Measurements from ENCODE around the gene ZNF746.
"Not testable (repeated sequence)": the region's sequence is repeated elsewhere in the genome, so short reads cannot be mapped to it uniquely, and the experiment has no call there.

ZNF746 gene

GRCh38 chr7:149457766-149458165 lies 39.8 kb downstream of the ZNF746 start:
- DNase-seq, result no peak

DNA sequence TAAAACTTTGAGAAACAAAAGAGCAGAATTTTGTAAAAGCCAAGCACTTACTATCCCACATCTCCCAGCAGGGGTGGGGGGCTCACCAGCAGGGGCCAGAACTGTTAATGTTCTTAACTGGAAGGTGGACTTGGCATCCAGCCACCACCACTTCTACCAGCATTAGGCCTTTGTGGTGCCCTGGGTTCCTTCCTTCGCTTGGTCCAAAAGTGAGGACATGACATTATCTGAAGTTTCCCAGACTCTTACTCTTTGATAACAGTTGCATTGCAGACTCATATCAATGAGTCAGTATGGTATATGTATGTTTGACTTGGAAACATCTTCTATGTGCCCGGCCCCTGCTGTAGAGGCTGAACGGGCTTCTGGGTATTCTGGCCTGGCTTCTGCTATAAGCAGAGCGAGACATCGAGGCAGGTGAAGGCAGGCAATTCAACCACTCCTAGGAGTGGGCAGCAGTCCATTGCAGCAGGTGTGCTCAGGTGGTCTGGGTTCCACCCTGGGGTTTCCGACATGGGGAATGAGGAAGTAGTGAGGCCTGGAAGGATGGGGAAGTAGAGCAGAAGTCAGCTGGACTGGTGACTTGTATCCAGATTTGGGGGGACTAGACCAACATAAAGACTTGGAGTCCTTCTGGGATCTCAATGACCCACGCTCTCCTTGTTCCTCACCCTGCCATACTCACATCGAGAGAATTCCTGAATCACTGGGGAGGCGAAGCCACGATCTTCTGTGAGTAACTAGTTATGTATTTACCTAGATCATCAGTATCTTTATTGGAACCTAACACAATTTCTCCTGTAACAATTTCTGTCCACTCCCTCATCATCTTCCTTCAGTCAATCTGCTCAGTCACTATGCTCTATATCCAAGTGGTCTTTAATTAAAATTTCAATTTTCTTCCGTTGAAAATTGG lies 40.8 kb downstream of the ZNF746 start:
- no peak for DNase-seq

DNA sequence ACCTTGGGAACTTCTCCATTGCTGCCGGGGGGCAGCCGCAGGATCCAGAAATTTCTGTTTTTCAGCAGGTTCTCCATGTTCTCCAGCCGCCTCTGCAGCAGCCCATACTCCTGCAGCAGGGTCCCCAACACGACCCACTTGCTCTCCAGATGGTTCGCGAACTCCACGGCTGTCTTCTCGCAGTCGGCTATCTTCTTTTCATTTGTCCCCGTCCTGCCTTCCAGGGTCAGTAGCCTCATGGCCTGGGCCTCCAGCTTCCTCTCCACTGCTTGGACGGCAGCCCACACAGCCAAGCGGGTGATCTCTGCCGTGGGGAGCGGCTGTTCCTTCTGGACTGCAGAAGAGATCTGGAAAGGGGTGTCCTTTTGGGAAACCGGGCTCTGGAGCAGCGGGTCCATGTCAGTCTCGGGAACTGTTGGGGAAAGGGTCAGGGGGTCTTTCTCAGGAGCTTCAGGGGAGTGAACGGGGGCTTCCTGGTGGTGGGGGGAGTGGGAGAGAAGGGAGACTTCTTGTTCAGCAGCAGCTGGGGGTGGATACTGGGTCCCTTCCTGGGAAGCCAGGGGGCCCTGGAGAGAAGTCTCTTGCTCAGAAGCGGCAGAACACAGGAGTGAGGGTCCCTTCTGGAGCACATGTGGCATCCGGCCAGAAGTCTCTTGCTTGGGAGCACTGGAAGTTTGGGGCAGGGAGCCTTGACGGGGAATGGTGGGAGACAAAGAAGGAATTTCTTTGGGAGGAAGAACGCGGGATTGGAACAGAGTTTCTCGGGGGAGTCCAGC lies 42.2 kb downstream of the ZNF746 start:
- DNase-seq, result no peak

DNA sequence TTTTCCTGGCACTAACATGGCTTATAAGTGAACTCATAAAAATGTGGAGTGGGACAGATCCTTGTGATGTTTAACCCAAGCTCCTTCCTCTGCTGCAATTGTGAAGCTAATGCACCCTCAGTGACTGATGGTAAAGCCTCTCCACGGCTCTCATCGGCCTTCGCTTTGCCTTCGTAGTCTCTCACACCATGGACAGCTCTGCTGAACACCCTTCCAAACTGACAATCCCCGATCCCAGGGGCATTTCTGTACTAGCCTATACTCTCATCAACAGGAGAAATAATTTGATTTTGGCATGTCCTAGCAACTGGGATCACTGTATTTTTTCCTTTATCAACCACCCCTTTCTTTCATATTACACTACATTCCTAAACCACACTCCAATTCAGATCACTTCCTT lies 42.9 kb downstream of the ZNF746 start:
- no peak for DNase-seq

- no peak for DNase-seq
These were observed 43.6 kb downstream of the ZNF746 start for GRCh38 chr7:149454006-149454405.

- DNase-seq, result no peak
These were observed 46.8 kb downstream of the ZNF746 start for GRCh38 chr7:149450821-149451220.

GRCh38 chr7:149449897-149450296 lies 47.7 kb downstream of the ZNF746 start:
- no peak for DNase-seq

GRCh38 chr7:149448961-149449360 lies 48.6 kb downstream of the ZNF746 start:
- DNase-seq, result no peak

- not testable (repeated sequence) for DNase-seq
These were observed 51.6 kb downstream of the ZNF746 start for GRCh38 chr7:149446026-149446425.

DNA sequence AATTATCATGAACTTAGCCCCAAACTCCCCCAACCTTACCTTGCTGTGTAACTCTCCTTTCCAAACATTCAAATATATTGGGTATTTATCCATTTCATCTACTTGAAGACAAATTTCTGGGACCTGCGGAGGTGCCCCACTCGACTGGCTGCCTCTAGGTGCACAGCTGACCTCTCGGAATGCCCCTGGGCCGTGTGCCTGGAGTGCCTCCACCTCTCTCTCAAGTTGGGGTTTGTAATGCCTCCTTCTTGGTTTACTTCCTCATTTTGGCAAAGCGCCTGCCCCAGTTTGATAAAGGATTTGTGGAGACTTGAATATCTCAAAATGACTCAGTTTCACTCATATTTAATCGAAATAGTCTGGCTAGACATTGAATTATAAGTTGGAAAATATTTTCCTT lies 53.3 kb downstream of the ZNF746 start:
- DNase-seq, result no peak

DNA sequence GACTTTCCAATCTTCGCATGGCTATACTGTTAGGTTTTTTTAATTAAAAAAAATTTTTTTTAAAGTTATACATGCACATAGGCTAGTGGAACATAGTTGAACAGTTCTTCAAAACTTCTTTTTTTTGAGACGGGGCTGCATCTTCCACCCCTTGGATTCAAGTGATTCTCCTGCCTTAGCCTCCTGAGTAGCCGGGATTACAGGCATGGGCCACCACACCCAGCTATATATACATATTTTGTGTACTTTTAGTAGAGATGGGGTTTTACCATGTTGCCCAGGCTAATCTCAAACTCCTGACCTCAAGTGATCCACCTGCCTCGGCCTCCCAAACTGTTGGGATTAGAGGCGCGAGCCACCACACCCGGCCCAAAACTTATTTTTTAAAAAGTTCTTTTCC lies 54.1 kb downstream of the ZNF746 start:
- no peak for DNase-seq

DNA sequence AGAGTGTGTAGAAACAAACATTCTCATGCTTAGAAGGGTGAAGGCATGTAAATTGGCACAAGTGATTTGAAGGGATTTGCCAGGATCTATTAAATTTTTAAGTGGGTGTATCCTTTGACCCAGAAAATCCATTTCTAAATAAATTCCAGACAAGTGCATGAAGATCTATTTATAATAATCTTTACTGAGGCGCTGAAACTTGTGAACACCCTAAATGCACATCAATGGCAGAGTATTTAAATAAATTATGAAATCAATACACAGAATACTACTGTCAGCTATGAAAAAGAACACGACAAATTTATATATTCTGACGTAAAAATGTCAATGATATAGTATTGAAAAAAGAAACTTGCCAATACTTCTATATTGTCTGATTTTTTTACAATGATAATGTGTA lies 54.7 kb downstream of the ZNF746 start:
- no peak for DNase-seq

DNA sequence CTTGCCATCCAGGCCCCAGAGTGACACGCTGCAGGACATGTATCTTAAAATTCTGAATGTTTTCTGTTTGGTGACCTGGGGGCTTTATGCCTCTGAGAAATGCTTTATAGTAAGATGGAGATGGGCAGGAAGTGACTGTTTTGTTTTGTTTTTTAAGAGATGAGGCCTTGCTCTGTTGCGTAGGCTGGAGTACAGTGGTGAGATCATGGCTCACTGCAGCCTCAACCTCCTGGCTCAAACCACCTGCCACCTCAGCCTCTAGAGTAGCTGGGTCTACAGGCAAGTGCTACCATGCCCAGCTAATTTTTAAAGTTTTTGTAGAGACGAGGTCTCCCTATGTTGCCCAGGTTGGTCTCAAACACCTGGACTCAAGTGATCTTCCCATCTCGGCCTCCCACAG lies 57.4 kb downstream of the ZNF746 start:
- no peak for DNase-seq

DNA sequence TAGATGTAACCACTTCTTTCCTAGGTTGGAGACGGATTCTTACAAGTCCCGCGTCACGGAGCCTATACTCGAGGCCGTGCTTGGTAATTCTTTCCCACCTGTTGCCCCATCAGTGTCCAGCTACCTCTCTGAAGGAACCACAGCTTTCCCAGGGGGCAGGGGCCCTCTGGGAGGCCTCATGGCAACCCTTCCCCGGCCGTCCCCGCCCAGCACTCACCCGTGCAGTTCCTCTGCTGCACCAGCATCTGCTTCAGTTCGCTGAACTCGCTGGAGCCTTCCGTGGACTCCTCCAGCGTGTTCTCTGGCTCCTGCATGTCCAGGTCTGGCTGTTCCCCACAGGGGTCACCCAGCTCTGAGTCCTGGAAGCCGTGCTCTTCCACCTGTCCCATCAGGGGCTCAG lies 61.3 kb downstream of the ZNF746 start:
- DNase-seq, result no peak

DNA sequence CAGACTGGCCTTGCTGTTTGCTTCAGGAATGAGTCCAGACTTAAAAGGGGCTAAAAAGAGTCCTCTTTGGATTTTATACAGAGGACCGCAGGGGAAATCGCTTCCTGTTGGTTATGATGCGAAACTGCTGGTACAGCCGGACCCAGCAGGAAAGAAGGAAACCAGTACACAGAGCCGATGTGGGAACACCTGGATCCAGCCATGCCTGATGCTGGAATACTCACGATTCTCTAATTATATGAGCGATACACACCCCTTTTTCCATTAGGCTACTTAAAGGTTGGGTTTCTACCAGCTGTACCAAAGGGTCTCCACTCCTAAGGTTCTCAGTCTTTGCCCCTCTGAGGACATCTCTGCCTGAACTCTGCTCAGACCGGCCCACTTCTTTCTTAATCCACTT lies 64.5 kb downstream of the ZNF746 start:
- DNase-seq, result no peak

GRCh38 chr7:149432121-149432691 lies 65.4 kb downstream of the ZNF746 start:
- DNase-seq, result no peak

- DNase-seq, result no peak
These were observed 66.0 kb downstream of the ZNF746 start for GRCh38 chr7:149431486-149432120.

DNA sequence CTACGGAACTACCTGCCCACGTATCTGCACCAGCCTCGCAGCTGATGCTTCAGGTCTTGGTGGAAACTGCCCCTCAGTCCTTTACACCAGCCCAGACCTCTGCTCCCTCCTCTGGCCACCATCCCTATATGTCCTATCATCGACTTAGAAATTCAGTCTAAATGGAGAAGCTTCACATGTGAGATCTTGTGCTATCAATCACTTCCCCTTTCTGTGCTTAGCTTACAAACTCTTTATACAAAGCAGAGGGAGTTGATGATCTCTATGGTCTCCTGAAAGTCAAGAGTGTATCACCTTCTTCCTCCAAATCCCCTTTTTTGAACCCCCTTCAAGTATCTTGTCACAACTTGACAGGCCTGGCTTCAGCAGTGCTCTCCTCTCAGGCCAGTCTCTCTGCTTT lies 67.4 kb downstream of the ZNF746 start:
- DNase-seq, result no peak

DNA sequence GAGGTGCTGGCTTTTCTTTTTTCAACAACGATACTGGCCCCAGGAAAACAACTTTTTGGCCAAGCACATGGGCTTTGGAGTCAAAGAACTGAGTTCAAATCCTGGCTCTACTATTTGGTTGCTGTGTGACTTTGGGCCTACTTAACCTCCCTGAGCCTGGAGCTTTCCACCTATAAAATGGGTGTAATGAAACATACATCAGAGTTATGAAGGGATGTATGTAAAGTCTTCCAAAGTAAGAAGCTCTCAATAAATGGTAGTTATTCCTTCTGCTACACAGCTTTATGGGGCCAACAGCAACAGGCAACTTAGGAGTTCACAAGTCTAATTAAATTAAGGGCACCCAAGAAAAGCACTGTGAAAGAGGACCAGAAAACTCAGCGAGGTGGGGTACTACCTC lies 69.7 kb downstream of the ZNF746 start:
- no peak for DNase-seq

- DNase-seq, result no peak
These were observed 70.4 kb downstream of the ZNF746 start for GRCh38 chr7:149427096-149427680.

- DNase-seq, result no peak
These were observed 74.0 kb downstream of the ZNF746 start for GRCh38 chr7:149423449-149424110.

DNA sequence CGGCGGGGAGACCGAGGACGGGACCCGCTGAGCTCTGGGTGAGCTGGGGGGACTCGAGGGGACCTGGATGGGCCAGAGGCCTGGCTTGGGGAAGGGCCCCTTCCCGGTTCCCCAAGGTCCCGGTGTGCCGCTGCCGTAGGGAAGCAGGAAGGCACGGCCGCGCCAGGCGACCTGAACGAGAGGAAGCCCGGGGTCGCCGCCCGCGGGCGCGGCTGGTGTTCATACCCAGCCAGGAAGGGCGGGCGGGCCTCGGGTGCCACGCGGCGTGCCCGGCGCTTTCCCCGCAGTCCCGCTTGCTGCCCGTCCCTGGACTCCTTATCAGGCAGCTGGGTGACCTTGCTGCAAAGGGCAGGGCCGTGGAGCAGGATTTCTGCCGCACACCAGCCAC lies 74.7 kb downstream of the ZNF746 start:
- DNase-seq, result peak; percentile 77

Data from activated CD8-positive, alpha-beta memory T cell treated with anti-CD3 and anti-CD28 coated beads, Interleukin-2, amount 50 U/mL, for 48 hours (primary cell).